HEK293T (cell line): ENCODE measurements around the gene CEP19.
A peak's percentile ranks its signal among the peaks of the same experiment; 100 is the strongest.
"Not testable (repeated sequence)": the region's sequence is repeated elsewhere in the genome, so short reads cannot be mapped to it uniquely, and the experiment has no call there.

Experiments
- CTCF ChIA-PET: fragments of 350-600 bp; formaldehyde crosslinking; extraction: SDS; loops from one replicate; lab custom pipeline; 2021; ENCODE audit warnings: antibody characterized with exemption, inconsistent platforms; lab: Yijun Ruan, JAX
- POLR2A ChIA-PET: fragments of 350-600 bp; formaldehyde crosslinking; extraction: SDS; loops from one replicate; lab custom pipeline; 2020; ENCODE audit warnings: antibody characterized with exemption, inconsistent platforms; lab: Yijun Ruan, JAX
- DNase-seq: peaks from one replicate; pipeline ENCODE4 v3.0.0; 2012; ENCODE audit warnings: mixed read lengths; ENCODE audit errors: extremely low spot score
- ARNT ChIP-seq: fragments of 450-650 bp; IDR thresholded peaks from 2 replicates; pipeline ENCODE4 v1.6.1; 2017; ENCODE audit warnings: mild to moderate bottlenecking
- BHLHE40 ChIP-seq: fragments of 450-650 bp; IDR thresholded peaks from 2 replicates; pipeline ENCODE4 v1.6.1; 2016; ENCODE audit warnings: mild to moderate bottlenecking, moderate library complexity, borderline replicate concordance
- CTBP1 ChIP-seq: fragments of 450-650 bp; IDR thresholded peaks from 2 replicates; pipeline ENCODE4 v1.6.1; 2016; ENCODE audit warnings: borderline replicate concordance
- ELF4 ChIP-seq: fragments of 450-650 bp; IDR thresholded peaks from 2 replicates; pipeline ENCODE4 v1.6.1; 2017; ENCODE audit warnings: antibody characterized with exemption
- FOXA1 ChIP-seq: fragments of 450-650 bp; IDR thresholded peaks from 2 replicates; pipeline ENCODE4 v1.6.1; 2016; ENCODE audit warnings: mild to moderate bottlenecking
- FOXK2 ChIP-seq: fragments of 450-650 bp; IDR thresholded peaks from 2 replicates; pipeline ENCODE4 v1.6.1; 2016; ENCODE audit warnings: mild to moderate bottlenecking
- FOXM1 ChIP-seq: fragments of 450-650 bp; IDR thresholded peaks from 2 replicates; pipeline ENCODE4 v1.6.1; 2017; ENCODE audit warnings: mild to moderate bottlenecking, borderline replicate concordance
- HDGF ChIP-seq: fragments of 450-650 bp; IDR thresholded peaks from 2 replicates; pipeline ENCODE4 v1.6.1; 2017; ENCODE audit warnings: antibody characterized with exemption, borderline replicate concordance
- L3MBTL2 ChIP-seq: fragments of 450-650 bp; conservative IDR thresholded peaks from 2 replicates; pipeline ENCODE4 v1.6.1; 2016; ENCODE audit warnings: mild to moderate bottlenecking
- LEF1 ChIP-seq: fragments of 450-650 bp; IDR thresholded peaks from 2 replicates; pipeline ENCODE4 v1.6.1; 2017; ENCODE audit warnings: mild to moderate bottlenecking, borderline replicate concordance
- NFRKB ChIP-seq: fragments of 450-650 bp; IDR thresholded peaks from 2 replicates; pipeline ENCODE4 v1.6.1; 2016; ENCODE audit warnings: mild to moderate bottlenecking, moderate library complexity
- PKNOX1 ChIP-seq: fragments of 450-650 bp; IDR thresholded peaks from 2 replicates; pipeline ENCODE4 v1.6.1; 2016
- SP1 ChIP-seq: fragments of 450-650 bp; IDR thresholded peaks from 2 replicates; pipeline ENCODE4 v1.6.1; 2017
- SUZ12 ChIP-seq: fragments of 450-650 bp; IDR thresholded peaks from 2 replicates; pipeline ENCODE4 v1.6.1; 2016; ENCODE audit warnings: mild to moderate bottlenecking
- TARDBP ChIP-seq: fragments of 450-650 bp; IDR thresholded peaks from 2 replicates; pipeline ENCODE4 v1.6.1; 2016
- ZNF384 ChIP-seq: fragments of 450-650 bp; IDR thresholded peaks from 2 replicates; pipeline ENCODE4 v1.6.1; 2016

Gene CEP19

GRCh38 chr3:196726788-196727675 lies 15.0 kb upstream of the CEP19 start:
- ChIA-PET POLR2A (no interaction called here), CTCF (no interaction called here)
- no peak for TF ChIP-seq FOXK2
- TF ChIP-seq PKNOX1, result no peak
- no peak for TF ChIP-seq FOXA1
- TF ChIP-seq BHLHE40, result no peak
- TF ChIP-seq HDGF, result no peak
- no peak for TF ChIP-seq L3MBTL2
- no peak for TF ChIP-seq ARNT
- no peak for TF ChIP-seq TARDBP
- TF ChIP-seq NFRKB, result no peak
- TF ChIP-seq ELF4, result no peak
- TF ChIP-seq LEF1, result no peak
- TF ChIP-seq SUZ12, result no peak
- TF ChIP-seq SP1, result no peak
- no peak for TF ChIP-seq FOXM1
- no peak for TF ChIP-seq ZNF384
- TF ChIP-seq CTBP1, result no peak
- DNase-seq, result no peak

GRCh38 chr3:196721097-196721496 lies 9.0 kb upstream of the CEP19 start:
- CTCF ChIA-PET, result no interaction called here
- DNase-seq, result no peak
- POLR2A ChIA-PET, result no interaction called here
- no peak for TF ChIP-seq PKNOX1
- TF ChIP-seq L3MBTL2, result no peak
- no peak for TF ChIP-seq SP1
- no peak for TF ChIP-seq NFRKB
- TF ChIP-seq TARDBP, result no peak
- no peak for TF ChIP-seq CTBP1
- no peak for TF ChIP-seq FOXA1
- no peak for TF ChIP-seq ZNF384

- DNase-seq, POLR2A ChIA-PET, CTCF ChIA-PET: not testable (repeated sequence)
These were observed 5.1 kb upstream of the CEP19 start for GRCh38 chr3:196717162-196717561.

- ChIA-PET POLR2A (interaction anchor here (0.9 to 1.2 kb wide), 5 partner anchors 10 to 28 kb away, joined by 3 read pairs; no protein-coding TSS in a partner anchor), CTCF (no interaction called here)
- no peak for DNase-seq
These were observed 714 bp upstream of the CEP19 start for GRCh38 chr3:196712514-196713413.

GRCh38 chr3:196708467-196708866 lies 3.6 kb downstream of the CEP19 start:
- TF ChIP-seq FOXK2 (no peak), HDGF (no peak)
- ChIA-PET CTCF (interaction anchor here (1.2 kb wide), 1 partner anchor 99 kb away, joined by 4 read pairs; no protein-coding TSS in a partner anchor), POLR2A (no interaction called here)
- no peak for DNase-seq

More at GRCh38 chr3:196712514-196713413, 714 bp upstream of the CEP19 start:
- TF ChIP-seq BHLHE40, result no peak
- TF ChIP-seq PKNOX1, result peak; percentile 49; the same call in 1 of the 2 replicates

GRCh38 chr3:196707566-196707965 lies 4.5 kb downstream of the CEP19 start:
- CTCF ChIA-PET, result interaction anchor here (0.5 kb wide), 1 partner anchor 431 kb away, joined by 3 read pairs; no protein-coding TSS in a partner anchor
- DNase-seq, result no peak
- POLR2A ChIA-PET, result no interaction called here
- no peak for TF ChIP-seq ARNT
- TF ChIP-seq TARDBP, result no peak
- TF ChIP-seq HDGF, result no peak
- no peak for TF ChIP-seq ELF4
- no peak for TF ChIP-seq SUZ12
- no peak for TF ChIP-seq FOXK2
- TF ChIP-seq FOXA1, result no peak
- no peak for TF ChIP-seq LEF1
- TF ChIP-seq BHLHE40, result no peak
- no peak for TF ChIP-seq SP1
- no peak for TF ChIP-seq NFRKB
- TF ChIP-seq PKNOX1, result no peak
- no peak for TF ChIP-seq L3MBTL2
- no peak for TF ChIP-seq ZNF384
- TF ChIP-seq FOXM1, result no peak
- no peak for TF ChIP-seq CTBP1
